Left ventricle myocardium superior (tissue), 1 donor: ENCODE data around the gene TM4SF4. TPM values are rescaled to one million over a fixed set of nuclear protein-coding genes. Genes with fewer than 3 reads are reported as not detected.
A peak's percentile ranks its signal among the peaks of the same experiment; 100 is the strongest.

Experiments
- ATAC-seq: fragments of 200-7000 bp; cut with Tn5 transposase; one replicate; pipeline ENCODE4 v1.9.1; 2020; ENCODE audit warnings: mild to moderate bottlenecking, moderate library complexity
- DNase-seq: peaks from one replicate; pipeline ENCODE4 v3.0.0-alpha.2; 2020
- intact Hi-C: fragments of 100-400 bp; cut with micrococcal nuclease; formaldehyde crosslinking; loops from one replicate; pipeline ENCODE4 v1.11.0; 2022
- total RNA-seq: library from RNA; stranded (reverse); fragmentation: NEBNext Ultra II Directional; extraction: Animal tissue kit (Norgen Biotek cat#: 25700); gene quantifications from one replicate; pipeline ENCODE4 v1.2.1, GENCODE V29; 2021
- donor health status: DM: no; HTN: yes; CAD: no; lungs with severe emphysema.

Gene TM4SF4
- total RNA-seq, 1 donor from 2014 or later, result not detected

DNA sequence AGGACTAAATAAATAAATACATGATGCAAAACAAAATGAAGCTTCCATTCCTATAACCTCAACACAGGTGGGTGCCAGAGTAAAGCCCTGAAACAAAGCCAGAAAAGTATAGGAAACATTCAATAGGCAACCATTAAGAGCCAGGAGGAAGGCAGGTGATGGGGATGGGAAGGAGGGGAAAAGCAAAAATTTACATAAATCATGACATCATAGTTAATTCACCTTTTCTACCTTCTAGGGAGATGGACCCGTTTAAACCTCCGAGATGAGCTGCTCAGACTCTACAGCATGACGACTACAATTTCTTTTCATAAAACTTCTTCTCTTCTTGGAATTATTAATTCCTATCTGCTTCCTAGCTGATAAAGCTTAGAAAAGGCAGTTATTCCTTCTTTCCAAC is 27.9 kb downstream of the TM4SF4 start:
- ATAC-seq (no peak), DNase-seq (no peak)
- intact Hi-C loops, result no loop called here

DNA sequence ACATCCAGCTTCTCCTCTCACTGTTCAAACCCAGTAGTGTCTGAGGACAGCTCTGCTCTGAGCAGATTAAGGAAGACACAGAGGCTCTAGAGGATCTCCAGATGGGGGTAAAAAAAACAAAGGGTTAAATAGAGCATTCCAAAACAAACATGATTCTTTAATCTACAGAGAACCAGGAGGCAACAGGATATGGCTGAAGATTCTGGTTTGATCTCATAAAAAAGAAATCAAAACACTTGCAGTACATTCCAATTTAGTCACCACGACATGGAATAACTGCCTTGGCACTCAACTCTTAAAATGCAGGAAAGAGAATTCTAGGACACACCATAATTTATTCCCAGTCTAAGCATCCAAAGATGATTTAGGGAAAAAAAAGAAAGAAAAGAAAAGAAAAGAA is 32.0 kb downstream of the TM4SF4 start:
- no peak for ATAC-seq
- intact Hi-C loops, result no loop called here
- no peak for DNase-seq

DNA sequence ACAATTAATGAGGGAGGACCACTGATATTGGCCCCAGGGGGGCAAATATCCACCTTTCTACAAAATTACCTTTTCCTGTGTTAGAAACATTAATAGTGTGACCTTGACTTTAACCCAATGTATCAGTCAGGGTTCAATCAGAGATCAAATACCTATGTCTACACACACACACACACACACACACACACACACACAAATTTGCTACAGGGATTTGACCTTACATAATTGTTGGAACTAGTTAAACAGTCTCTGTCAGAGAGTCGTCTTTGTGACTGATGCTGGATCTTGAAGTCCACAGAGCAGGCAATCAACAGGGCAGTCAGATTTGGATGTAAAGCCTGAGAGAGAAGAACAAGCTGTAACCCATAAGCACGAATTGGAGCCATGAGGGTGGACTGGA is 32.5 kb downstream of the TM4SF4 start:
- intact Hi-C loops, result no loop called here
- ATAC-seq (no peak), DNase-seq (no peak)

DNA sequence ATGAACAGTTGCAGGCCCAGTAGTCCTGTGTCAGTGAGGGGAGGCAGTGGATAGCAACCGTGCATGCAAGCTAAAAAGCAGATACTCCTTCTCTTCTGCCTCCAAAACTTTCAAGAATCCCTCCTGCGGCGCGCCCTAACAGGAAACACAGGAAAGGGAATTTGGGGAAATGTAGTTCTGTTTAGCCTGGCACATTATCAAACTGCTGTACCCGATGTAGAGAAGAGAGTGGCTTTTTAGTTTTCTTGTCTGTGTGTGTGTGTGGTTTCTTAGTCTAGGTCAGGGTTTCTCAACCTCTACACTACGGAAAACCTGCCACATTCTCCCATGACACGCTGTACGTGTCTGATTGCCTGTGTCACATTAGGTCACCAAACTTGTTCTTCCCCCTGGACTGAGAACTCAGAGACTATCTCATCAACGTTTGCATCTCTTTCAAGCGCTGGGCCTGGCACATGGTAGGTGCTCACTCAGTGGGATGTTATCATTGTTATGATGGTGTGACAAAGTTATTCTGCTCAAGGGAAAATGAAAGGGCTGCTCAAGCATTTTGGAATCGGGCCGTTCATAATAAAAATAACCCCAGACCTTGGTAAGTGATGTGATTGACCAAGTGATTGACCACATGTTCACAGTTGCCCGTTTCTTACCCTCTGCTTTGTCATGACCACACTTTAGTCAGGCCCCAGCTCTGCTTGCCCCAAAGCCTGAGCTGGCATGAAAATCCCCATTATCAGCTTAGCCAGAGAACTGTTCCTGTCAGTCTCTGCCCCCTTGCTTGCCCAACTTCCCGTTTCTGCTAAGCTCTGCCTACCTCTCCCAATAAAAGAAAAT is 33.2 kb downstream of the TM4SF4 start:
- ATAC-seq (peak; percentile 45), DNase-seq (no peak)
- intact Hi-C loops, result no loop called here

DNA sequence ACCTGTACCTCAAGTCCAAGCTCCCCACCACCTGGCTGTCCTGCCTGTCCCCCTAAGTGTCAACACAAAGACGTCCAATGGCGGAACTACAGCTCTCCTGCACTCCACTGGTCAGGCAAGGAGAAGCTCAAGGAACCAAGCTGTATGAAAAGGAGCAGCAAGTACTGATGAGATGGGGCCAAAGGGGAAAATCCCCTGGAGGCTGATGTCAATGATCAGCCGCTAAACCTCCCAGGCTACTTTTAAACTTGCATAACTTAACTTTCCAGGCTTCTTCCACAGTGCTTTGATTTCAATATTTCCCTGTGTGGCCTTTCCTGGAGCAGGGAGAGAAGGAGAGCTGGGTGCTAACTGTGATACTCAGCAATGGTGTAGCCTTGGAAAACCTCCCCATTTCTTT is 35.0 kb downstream of the TM4SF4 start:
- DNase-seq (no peak), ATAC-seq (no peak)
- intact Hi-C loops, result no loop called here

DNA sequence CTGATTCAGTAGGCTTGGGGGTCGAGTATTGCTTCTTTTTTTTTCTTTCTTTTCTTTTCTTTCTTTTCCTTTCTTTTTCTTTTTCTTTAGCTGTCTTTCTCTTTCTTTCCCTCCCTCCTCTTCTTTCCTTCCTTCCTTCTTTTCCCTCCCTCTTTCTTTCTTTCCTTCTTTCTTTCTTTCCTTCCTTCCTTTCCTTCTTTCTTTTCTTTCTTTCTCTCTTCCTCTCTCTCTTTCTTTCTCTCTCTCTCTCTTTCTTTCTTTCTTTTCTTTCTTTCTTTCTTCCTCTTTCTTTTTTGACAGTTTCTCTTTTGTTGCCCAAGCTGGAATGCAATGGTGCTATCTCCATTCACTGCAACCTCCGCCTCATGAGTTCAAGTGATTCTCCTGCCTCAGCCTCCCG is 36.0 kb downstream of the TM4SF4 start:
- ATAC-seq (no peak), DNase-seq (no peak)
- intact Hi-C loops, result no loop called here

GRCh38 chr3:149511040-149511626 is 36.6 kb downstream of the TM4SF4 start:
- ATAC-seq, result no peak
- DNase-seq, result no peak
- intact Hi-C loops, result no loop called here

- DNase-seq, result peak; percentile 66
- intact Hi-C loops, result loop anchor here (2.0 kb wide), 1 partner anchor 205 kb away; no protein-coding TSS in a partner anchor
- peak; percentile 80 for ATAC-seq
Measured at GRCh38 chr3:149512073-149512782, 37.7 kb downstream of the TM4SF4 start.

GRCh38 chr3:149514471-149514870 is 40.0 kb downstream of the TM4SF4 start:
- ATAC-seq (no peak), DNase-seq (no peak)
- intact Hi-C loops, result no loop called here

DNA sequence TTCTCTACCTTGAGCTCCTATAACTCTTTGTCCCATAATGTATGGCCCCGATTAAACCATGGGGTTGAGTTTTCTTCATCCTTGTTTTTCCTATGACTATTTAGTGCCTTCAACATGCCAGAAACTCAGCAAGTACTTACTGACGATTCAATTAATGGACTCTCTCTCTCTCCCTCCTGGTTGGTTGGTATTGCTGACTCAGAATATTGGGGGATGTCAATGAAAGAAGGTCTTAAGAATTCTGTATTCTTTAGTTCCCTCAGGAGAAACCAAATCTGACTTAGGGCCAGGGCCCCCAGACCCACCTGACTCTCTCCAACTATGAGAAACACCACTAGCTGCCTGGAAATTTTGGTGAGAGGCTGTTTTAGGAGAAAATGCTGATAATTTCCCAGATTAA is 40.8 kb downstream of the TM4SF4 start:
- intact Hi-C loops, result no loop called here
- ATAC-seq (no peak), DNase-seq (no peak)

DNA sequence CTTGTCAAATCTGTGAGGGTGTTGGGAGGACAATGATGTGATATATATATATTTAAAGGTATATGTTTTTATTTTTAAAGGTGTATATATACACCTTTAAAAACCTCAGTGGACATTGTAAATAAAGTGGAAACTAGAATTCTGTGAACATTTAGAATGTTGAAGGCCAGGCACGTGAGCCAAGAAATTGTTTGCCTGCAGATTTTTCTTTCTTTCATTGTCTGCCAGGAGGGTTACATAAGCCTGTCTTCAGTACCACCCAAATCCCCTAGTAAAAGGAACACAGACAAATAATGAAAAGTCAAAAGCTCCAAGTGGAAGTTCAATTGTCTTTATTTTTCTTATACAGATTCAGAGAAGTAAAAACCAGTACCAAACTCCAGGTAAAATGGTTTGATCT is 42.4 kb downstream of the TM4SF4 start:
- ATAC-seq (no peak), DNase-seq (no peak)
- intact Hi-C loops, result no loop called here

DNA sequence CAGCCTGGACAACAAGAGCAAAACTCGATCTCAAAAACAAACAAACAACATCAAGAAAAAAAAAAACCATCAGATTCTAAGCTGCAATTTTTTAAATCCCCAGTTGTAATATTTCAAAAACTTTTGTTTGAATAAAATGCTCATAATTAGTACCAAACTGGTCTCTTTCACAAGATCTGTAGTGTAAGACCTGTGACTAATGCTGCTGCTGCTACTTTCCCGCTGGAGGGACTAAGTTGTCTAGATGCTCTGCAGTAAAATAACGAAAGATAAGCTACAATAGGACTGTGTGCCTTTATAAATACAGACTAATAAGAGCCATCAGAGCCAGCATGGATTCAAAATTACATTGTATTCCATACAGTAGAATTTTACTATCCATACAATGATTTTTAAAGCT is 45.4 kb downstream of the TM4SF4 start:
- DNase-seq, result no peak
- intact Hi-C loops, result no loop called here
- no peak for ATAC-seq

DNA sequence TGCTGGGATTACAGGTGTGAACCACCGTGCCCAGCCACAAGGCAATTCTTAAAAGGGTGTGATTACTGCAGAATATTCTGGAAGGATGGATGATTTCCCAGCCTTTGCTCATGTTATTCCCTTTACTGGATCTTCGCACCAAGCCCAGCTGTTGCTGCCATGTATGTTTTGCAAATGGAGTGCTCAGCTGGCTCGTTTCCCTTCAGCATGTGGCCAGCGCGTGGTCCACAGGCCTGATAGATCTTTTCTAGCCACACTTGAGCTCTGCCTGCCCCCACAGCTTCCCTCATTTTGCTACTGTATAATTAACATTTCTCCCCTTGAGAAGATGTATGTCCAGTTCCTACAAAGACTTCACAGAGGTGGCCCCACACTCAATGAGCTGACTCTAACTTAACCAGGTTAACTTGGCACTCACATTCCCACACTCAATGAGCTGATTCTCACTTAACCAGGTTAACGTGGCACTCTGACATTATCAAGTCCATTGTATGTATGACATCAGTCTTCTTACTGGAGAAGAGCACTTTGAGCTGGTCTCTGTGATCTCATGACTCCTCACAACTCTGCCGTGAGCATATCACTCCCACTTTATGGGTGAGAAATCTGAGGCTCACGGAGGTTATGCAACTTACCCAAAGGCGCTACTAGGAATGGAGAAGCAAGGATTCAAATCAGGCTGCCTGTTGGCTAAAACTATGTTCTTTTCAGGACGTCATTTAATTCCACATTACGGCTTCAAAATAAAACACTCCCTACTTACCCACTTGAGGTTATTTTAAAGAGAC is 49.2 kb downstream of the TM4SF4 start:
- DNase-seq (no peak), ATAC-seq (no peak)
- intact Hi-C loops, result no loop called here

DNA sequence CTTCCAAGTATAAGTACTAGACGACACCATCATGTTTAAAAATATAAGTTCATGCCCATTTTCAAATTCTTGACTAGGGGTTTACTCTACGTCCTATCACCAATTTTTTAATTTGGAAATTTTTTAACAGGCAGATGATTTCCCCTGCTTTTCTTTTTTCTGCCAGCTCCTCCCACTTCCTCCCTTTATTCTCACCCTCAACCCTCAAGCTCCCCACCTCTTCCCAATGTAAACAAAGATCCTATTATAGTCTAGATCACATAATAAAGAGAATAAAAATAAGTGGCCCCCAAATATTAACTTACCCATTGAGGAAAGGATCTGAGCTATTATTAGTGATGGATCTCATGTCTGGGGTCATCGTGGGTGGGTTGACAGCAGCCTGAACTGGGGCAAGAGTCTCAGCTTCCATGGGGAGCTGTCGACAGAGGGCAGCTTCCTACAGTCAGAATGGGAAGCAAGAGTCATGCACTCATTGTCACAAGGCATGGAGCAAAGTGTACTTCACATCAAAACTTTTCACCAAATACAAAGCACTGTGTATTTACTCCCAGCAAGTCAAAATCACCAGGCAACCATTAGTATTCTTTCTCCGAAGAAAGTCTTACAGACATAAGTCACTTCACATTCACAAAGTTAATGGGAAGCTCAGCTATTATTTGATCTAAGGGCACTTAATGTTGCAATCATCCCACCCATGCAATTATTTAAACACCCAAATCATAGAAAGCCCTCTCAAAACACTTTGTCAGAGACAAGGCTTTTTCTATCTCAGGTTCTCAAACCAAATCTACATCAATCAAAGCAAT is 53.2 kb downstream of the TM4SF4 start:
- DNase-seq (no peak), ATAC-seq (peak; percentile 84)
- intact Hi-C loops, result no loop called here

- ATAC-seq (no peak), DNase-seq (no peak)
- intact Hi-C loops, result no loop called here
Measured at GRCh38 chr3:149528340-149528650, 53.8 kb downstream of the TM4SF4 start.

GRCh38 chr3:149529099-149529498 is 54.6 kb downstream of the TM4SF4 start:
- intact Hi-C loops, result no loop called here
- ATAC-seq (no peak), DNase-seq (no peak)

GRCh38 chr3:149532489-149533180 is 58.1 kb downstream of the TM4SF4 start:
- intact Hi-C loops, result loop anchor here (5.0 to 10.0 kb wide), 2 partner anchors 122 to 185 kb away; partner anchors contain the start of gene WWTR1
- no peak for ATAC-seq
- DNase-seq, result no peak

GRCh38 chr3:149534082-149534481 is 59.6 kb downstream of the TM4SF4 start:
- intact Hi-C loops, result loop anchor here (5.0 to 10.0 kb wide), 2 partner anchors 121 to 183 kb away; partner anchors contain the start of gene WWTR1
- no peak for ATAC-seq

More at GRCh38 chr3:149534082-149534481, 59.6 kb downstream of the TM4SF4 start:
- DNase-seq, result no peak
